DOHH2 (cell line): ENCODE data around the gene NGEF.

Experiments
- H3F3A ChIP-seq: fragments of 200-600 bp; sonication (generic), shearing (Covaris generic); 2 replicates; pipeline ENCODE4 v1.6.0; 2016; ENCODE audit warnings: antibody characterized with exemption, mild to moderate bottlenecking; ENCODE audit not compliant: control insufficient read depth, insufficient read depth
- H3K27ac ChIP-seq: fragments of 200-600 bp; sonication (generic); 2 replicates; pipeline ENCODE4 v1.5.1; 2014; ENCODE audit warnings: low read depth, mild to moderate bottlenecking, low read length, moderate library complexity
- H3K27me3 ChIP-seq: fragments of 200-600 bp; sonication (generic); 2 replicates; pipeline ENCODE4 v1.6.1; 2014; ENCODE audit warnings: mild to moderate bottlenecking, low read length, mixed read lengths; ENCODE audit not compliant: control insufficient read depth
- H3K36me3 ChIP-seq: fragments of 200-600 bp; sonication (generic); 2 replicates; pipeline ENCODE4 v1.6.1; 2014; ENCODE audit warnings: mild to moderate bottlenecking, low read length, moderate library complexity, mixed read lengths; ENCODE audit not compliant: control insufficient read depth
- H3K4me1 ChIP-seq: fragments of 200-600 bp; sonication (generic); 2 replicates; pipeline ENCODE4 v1.6.1; 2014; ENCODE audit warnings: mild to moderate bottlenecking, low read length, mixed read lengths; ENCODE audit not compliant: control insufficient read depth
- H3K4me2 ChIP-seq: fragments of 200-600 bp; sonication (generic); 2 replicates; pipeline ENCODE4 v1.6.0; 2014; ENCODE audit warnings: mild to moderate bottlenecking, low read length, moderate library complexity
- H3K4me3 ChIP-seq: fragments of 200-600 bp; sonication (generic); 2 replicates; pipeline ENCODE4 v1.5.1; 2014; ENCODE audit warnings: mild to moderate bottlenecking, low read length, mixed read lengths
- H3K79me2 ChIP-seq: fragments of 200-600 bp; sonication (generic); 2 replicates; pipeline ENCODE4 v1.6.1; 2014; ENCODE audit warnings: mild to moderate bottlenecking, low read length, mixed read lengths; ENCODE audit not compliant: control insufficient read depth
- H3K9me2 ChIP-seq: fragments of 200-600 bp; sonication (generic); replicated peaks from 2 replicates; pipeline ENCODE4 v1.6.1; 2014; ENCODE audit warnings: mild to moderate bottlenecking, low read length, mixed read lengths; ENCODE audit not compliant: control insufficient read depth
- H3K9me3 ChIP-seq: fragments of 200-600 bp; sonication (generic); 2 replicates; pipeline ENCODE4 v1.6.1; 2014; ENCODE audit warnings: antibody characterized with exemption, low read length, mixed read lengths; ENCODE audit not compliant: control insufficient read depth, insufficient read depth
- H4K20me1 ChIP-seq: fragments of 200-600 bp; sonication (generic); 2 replicates; pipeline ENCODE4 v1.6.0; 2014; ENCODE audit warnings: low read depth, mild to moderate bottlenecking, antibody characterized with exemption, low read length, moderate library complexity; ENCODE audit not compliant: control insufficient read depth, insufficient read depth
- EZH2phosphoT487 ChIP-seq: fragments of 200-600 bp; sonication (generic); IDR thresholded peaks from 2 replicates; pipeline ENCODE4 v1.6.1; 2017; ENCODE audit warnings: borderline replicate concordance, mild to moderate bottlenecking, antibody characterized with exemption, low read length, moderate library complexity, mixed read lengths
- TF ChIP-seq, protein P1 (sequence below): fragments of 200-600 bp; sonication (generic); IDR thresholded peaks from one replicate; pipeline ENCODE4 v1.5.1; 2014; ENCODE audit warnings: antibody characterized with exemption, mild to moderate bottlenecking, low read depth, low read length; ENCODE audit not compliant: poor library complexity, severe bottlenecking

NGEF gene

DNA sequence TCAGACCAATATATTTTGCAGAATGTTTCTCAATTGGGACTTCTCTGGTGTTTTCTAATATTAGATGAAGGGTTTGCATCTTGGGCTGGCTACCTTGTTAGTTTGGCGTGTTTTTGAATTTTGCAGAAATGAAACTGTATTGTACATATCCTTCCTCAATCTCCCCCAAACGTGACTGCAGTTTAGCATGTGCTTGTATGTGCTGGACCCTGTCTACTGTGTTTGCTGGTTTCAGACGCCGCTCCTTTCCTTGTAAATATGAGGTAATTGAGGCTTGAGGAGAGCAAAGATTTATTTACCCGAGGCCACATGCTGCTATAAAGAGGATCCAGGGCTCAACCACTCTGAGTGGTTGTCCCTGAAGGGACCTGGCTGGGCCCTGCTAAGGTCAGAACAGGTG, 57.2 kb downstream of the NGEF start:
- no peak for TF ChIP-seq EZH2phosphoT487
- TF ChIP-seq, protein P1, sequence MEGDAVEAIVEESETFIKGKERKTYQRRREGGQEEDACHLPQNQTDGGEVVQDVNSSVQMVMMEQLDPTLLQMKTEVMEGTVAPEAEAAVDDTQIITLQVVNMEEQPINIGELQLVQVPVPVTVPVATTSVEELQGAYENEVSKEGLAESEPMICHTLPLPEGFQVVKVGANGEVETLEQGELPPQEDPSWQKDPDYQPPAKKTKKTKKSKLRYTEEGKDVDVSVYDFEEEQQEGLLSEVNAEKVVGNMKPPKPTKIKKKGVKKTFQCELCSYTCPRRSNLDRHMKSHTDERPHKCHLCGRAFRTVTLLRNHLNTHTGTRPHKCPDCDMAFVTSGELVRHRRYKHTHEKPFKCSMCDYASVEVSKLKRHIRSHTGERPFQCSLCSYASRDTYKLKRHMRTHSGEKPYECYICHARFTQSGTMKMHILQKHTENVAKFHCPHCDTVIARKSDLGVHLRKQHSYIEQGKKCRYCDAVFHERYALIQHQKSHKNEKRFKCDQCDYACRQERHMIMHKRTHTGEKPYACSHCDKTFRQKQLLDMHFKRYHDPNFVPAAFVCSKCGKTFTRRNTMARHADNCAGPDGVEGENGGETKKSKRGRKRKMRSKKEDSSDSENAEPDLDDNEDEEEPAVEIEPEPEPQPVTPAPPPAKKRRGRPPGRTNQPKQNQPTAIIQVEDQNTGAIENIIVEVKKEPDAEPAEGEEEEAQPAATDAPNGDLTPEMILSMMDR: no peak

DNA sequence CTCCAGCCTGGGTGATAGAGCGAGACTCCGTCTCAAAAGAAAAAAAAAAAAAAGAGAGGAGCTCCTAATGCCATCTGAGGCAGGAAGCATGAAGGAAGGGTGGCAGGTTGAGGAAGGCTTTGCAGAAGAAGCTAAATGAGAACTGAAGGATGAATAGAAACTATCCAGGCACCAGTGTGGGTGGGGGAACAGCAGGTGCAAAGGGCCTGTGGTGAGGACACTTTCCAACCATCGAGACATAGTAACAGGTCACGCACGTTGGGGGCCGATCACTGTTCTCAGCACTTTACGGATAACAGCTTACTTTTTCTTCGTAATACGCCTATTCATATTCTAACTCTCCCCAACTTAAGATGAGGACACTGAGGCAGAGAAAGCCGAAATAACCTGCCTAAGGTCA, 58.4 kb downstream of the NGEF start:
- Histone ChIP-seq H3F3A (peaks cover 3% of the 10 kb centered on the region; the same call in 1 of the 2 replicates), H3K27me3 (no peaks in the 10 kb centered on the region; the same call in 1 of the 2 replicates), H3K79me2 (no peaks in the 10 kb centered on the region), H3K4me1 (peaks cover 47% of the 10 kb centered on the region), H4K20me1 (no peaks in the 10 kb centered on the region), H3K9me3 (no peaks in the 10 kb centered on the region), H3K4me3 (no peak overlapping the region), H3K36me3 (no peaks in the 10 kb centered on the region), H3K9me2 (no peaks in the 10 kb centered on the region), H3K27ac (no peak overlapping the region), H3K4me2 (no peak overlapping the region)
- no peak for TF ChIP-seq EZH2phosphoT487
- TF ChIP-seq, protein P1: no peak

More for the DNA sequence above, 57.2 kb downstream of the NGEF start:
- H4K20me1 ChIP-seq: no peaks in the 10 kb centered on the region
- no peaks in the 10 kb centered on the region for H3K9me2 ChIP-seq
- H3K36me3 ChIP-seq: no peaks in the 10 kb centered on the region
- peaks cover 3% of the 10 kb centered on the region; the same call in 1 of the 2 replicates for H3F3A ChIP-seq
- H3K4me1 ChIP-seq: peaks cover 47% of the 10 kb centered on the region
- H3K27ac ChIP-seq: peak overlapping the region; percentile 55
- H3K4me3 ChIP-seq: peak overlapping the region; percentile 50
- H3K27me3 ChIP-seq: no peaks in the 10 kb centered on the region; the same call in 1 of the 2 replicates
- no peaks in the 10 kb centered on the region for H3K79me2 ChIP-seq
- no peaks in the 10 kb centered on the region for H3K9me3 ChIP-seq
- peak overlapping the region; percentile 71 for H3K4me2 ChIP-seq

DNA sequence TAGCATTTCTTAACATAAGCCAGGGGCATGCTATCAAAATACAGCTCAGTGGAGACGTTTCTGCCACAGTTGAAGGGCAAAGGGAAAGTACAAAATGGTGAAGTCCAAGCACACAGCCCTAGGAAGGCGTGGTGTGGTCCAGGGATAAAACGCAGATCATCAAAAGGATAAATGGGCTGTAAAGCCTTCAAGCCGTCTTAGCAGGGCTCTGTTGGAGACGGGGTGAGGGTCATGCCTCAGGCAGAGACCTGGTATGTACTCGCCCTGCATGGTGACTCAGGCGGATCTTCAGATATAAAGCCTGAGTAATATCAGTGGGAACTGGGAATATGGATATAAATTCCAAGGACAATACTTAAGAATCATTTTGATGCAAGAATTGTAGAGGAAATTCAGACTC, 61.2 kb downstream of the NGEF start:
- Histone ChIP-seq H3K4me2 (no peak overlapping the region), H3K36me3 (no peaks in the 10 kb centered on the region), H3K4me1 (peaks cover 26% of the 10 kb centered on the region), H3K9me3 (no peaks in the 10 kb centered on the region), H3K4me3 (no peak overlapping the region), H3F3A (no peaks in the 10 kb centered on the region; the same call in 1 of the 2 replicates), H3K27ac (no peak overlapping the region), H3K9me2 (no peaks in the 10 kb centered on the region), H4K20me1 (no peaks in the 10 kb centered on the region), H3K79me2 (no peaks in the 10 kb centered on the region), H3K27me3 (no peaks in the 10 kb centered on the region; the same call in 1 of the 2 replicates)
- TF ChIP-seq EZH2phosphoT487: no peak
- TF ChIP-seq, protein P1: no peak
